SK-N-SH (cell line): ENCODE data around the gene SPATA33.
"Not testable (repeated sequence)": the region's sequence is repeated elsewhere in the genome, so short reads cannot be mapped to it uniquely, and the experiment has no call there.

Experiments
- CHD2 ChIP-seq: fragments of 150-350 bp; IDR thresholded peaks from 2 replicates; pipeline ENCODE4 v1.6.1; 2018; ENCODE audit warnings: low read length; ENCODE audit not compliant: partially characterized antibody
- CTCF ChIP-seq: fragments of 200-600 bp; sonication (generic); IDR thresholded peaks from 2 replicates; pipeline ENCODE4 v1.6.1; 2017; ENCODE audit warnings: antibody characterized with exemption, mild to moderate bottlenecking, moderate library complexity
- EP300 ChIP-seq, 2 experiments: IDR thresholded peaks; 2 replicates each; pipeline versions ENCODE4 v1.4.0 to v1.6.1; 2012; ENCODE audit warnings: borderline replicate concordance in 1 of 2, low read depth in 1 of 2, low read length in 1 of 2
- IRF3 ChIP-seq: fragments of 150-350 bp; IDR thresholded peaks from 2 replicates; pipeline ENCODE4 v1.6.1; 2016; ENCODE audit warnings: mild to moderate bottlenecking, low read depth, low read length
- JUND ChIP-seq: IDR thresholded peaks from 2 replicates; pipeline ENCODE4 v1.4.0; 2012
- MAX ChIP-seq: IDR thresholded peaks from 2 replicates; pipeline ENCODE4 v1.4.0; 2012; ENCODE audit warnings: low read depth
- PBX3 ChIP-seq: IDR thresholded peaks from 2 replicates; pipeline ENCODE4; 2012
- POLR2AphosphoS5 ChIP-seq: IDR thresholded peaks from 2 replicates; pipeline ENCODE4 v1.6.1; 2012; ENCODE audit warnings: low read depth, low read length
- RAD21 ChIP-seq: IDR thresholded peaks from 2 replicates; pipeline ENCODE4 v1.6.1; 2012; ENCODE audit warnings: mild to moderate bottlenecking, low read length
- SIN3A ChIP-seq: IDR thresholded peaks from 2 replicates; pipeline ENCODE4 v1.6.1; 2012; ENCODE audit warnings: low read depth, mild to moderate bottlenecking, low read length, moderate library complexity, borderline replicate concordance
- SMC3 ChIP-seq: IDR thresholded peaks from 2 replicates; pipeline ENCODE4 v1.6.1; 2012; ENCODE audit warnings: low read depth, low read length, improper control_type of control experiment

GRCh38 chr16:89699629-89700099 is 42.0 kb downstream of the SPATA33 start:
- TF ChIP-seq POLR2AphosphoS5; CTCF; SIN3A; EP300 (IDR thresholded peaks at IDR 0.05; ENCODE audit: borderline replicate concordance in 1 of 2, low read depth in 1 of 2, low read length in 1 of 2); RAD21; JUND; MAX; SMC3; IRF3; PBX3; CHD2: not testable (repeated sequence)
